HepG2 (cell line): Measurements from ENCODE around the gene POLR3GL. TPM values are rescaled to one million over a fixed set of nuclear protein-coding genes. Genes with fewer than 3 reads are reported as not detected.

Experiments
- GLI4 ChIP-seq: sonication (generic); formaldehyde crosslinking; IDR thresholded peaks from 2 replicates; pipeline ENCODE4 v1.5.1; 2020; ENCODE audit warnings: missing genetic modification reagents, mild to moderate bottlenecking, moderate library complexity, borderline replicate concordance
- SYNCRIP ChIP-seq: fragments of 200-400 bp; formaldehyde crosslinking; IDR thresholded peaks from 2 replicates; pipeline ENCODE4 v1.6.1; 2018; ENCODE audit warnings: mild to moderate bottlenecking, low read depth, low read length; ENCODE audit not compliant: insufficient read depth
- TOPORS ChIP-seq: sonication (generic); formaldehyde crosslinking; IDR thresholded peaks from 2 replicates; pipeline ENCODE4 v1.8.0; 2023; ENCODE audit warnings: mild to moderate bottlenecking, missing genetic modification reagents
- ZNF224 ChIP-seq: sonication (generic); formaldehyde crosslinking; IDR thresholded peaks from 2 replicates; pipeline ENCODE4 v1.5.0; 2020; ENCODE audit warnings: mild to moderate bottlenecking, missing genetic modification reagents
- ZNF556 ChIP-seq: sonication (generic); formaldehyde crosslinking; IDR thresholded peaks from 2 replicates; pipeline ENCODE4 v1.4.0; 2020; ENCODE audit warnings: mild to moderate bottlenecking, missing genetic modification reagents, borderline replicate concordance
- ZNF557 ChIP-seq: sonication (generic); formaldehyde crosslinking; IDR thresholded peaks from 2 replicates; pipeline ENCODE4 v1.4.0; 2020; ENCODE audit warnings: missing genetic modification reagents
- ZNF737 ChIP-seq: sonication (generic); formaldehyde crosslinking; IDR thresholded peaks from 2 replicates; pipeline ENCODE4 v1.5.0; 2020; ENCODE audit warnings: missing genetic modification reagents, mild to moderate bottlenecking, borderline replicate concordance
- polyA plus RNA-seq, 8 experiments: library from polyadenylated mRNA; depleted of rRNA in 3 of 8; stranded (reverse) in 7 of 8; unstranded in 1 of 8; fragments of >200 nt; fragmentation: Illumina TruSeq in 4 of 8; extraction: Trizol in 4 of 8; gene quantifications; 2 replicates each; pipeline versions ENCODE4 v1.2.1 to v1.2.3, GENCODE V29; 2011 to 2016; ENCODE audit warnings: low read depth in 4 of 8, missing spikeins in 1 of 8, mixed read lengths in 1 of 8; ENCODE audit not compliant: insufficient read depth in 1 of 8
- total RNA-seq, 5 experiments: library from RNA; depleted of rRNA; stranded (reverse); fragments of >200 nt; fragmentation: Illumina TruSeq; extraction: Trizol; gene quantifications; 2 replicates each; pipeline ENCODE4 v1.2.3, GENCODE V29; 2016; ENCODE audit warnings: low read depth in 1 of 5
- TF ChIP-seq, protein P1 (sequence below): sonication (generic); formaldehyde crosslinking; IDR thresholded peaks from 2 replicates; pipeline ENCODE4 v1.9.0; 2021; ENCODE audit warnings: missing genetic modification reagents, borderline replicate concordance
- TF ChIP-seq, protein P2 (sequence below): sonication (generic); formaldehyde crosslinking; IDR thresholded peaks from 2 replicates; pipeline ENCODE4 v1.4.0; 2020; ENCODE audit warnings: missing genetic modification reagents, borderline replicate concordance
- TF ChIP-seq, protein P3 (sequence below): IDR thresholded peaks from 2 replicates; pipeline ENCODE4 v1.6.1; 2016; ENCODE audit warnings: low read depth, control low read depth
- TF ChIP-seq, protein P4 (sequence below): sonication (generic); formaldehyde crosslinking; IDR thresholded peaks from 2 replicates; pipeline ENCODE4 v1.5.1; 2020; ENCODE audit warnings: mild to moderate bottlenecking, missing genetic modification reagents
- TF ChIP-seq, protein P5 (sequence below): sonication (generic); formaldehyde crosslinking; IDR thresholded peaks from 2 replicates; pipeline ENCODE4 v1.4.0; 2020; ENCODE audit warnings: missing genetic modification reagents, borderline replicate concordance

POLR3GL gene
- total and polyA plus RNA-seq, 2 of the 13 experiments (the other 11 are each of a cell fraction or from before 2014, with no cell fraction given): 11.5 to 12.4 TPM

DNA sequence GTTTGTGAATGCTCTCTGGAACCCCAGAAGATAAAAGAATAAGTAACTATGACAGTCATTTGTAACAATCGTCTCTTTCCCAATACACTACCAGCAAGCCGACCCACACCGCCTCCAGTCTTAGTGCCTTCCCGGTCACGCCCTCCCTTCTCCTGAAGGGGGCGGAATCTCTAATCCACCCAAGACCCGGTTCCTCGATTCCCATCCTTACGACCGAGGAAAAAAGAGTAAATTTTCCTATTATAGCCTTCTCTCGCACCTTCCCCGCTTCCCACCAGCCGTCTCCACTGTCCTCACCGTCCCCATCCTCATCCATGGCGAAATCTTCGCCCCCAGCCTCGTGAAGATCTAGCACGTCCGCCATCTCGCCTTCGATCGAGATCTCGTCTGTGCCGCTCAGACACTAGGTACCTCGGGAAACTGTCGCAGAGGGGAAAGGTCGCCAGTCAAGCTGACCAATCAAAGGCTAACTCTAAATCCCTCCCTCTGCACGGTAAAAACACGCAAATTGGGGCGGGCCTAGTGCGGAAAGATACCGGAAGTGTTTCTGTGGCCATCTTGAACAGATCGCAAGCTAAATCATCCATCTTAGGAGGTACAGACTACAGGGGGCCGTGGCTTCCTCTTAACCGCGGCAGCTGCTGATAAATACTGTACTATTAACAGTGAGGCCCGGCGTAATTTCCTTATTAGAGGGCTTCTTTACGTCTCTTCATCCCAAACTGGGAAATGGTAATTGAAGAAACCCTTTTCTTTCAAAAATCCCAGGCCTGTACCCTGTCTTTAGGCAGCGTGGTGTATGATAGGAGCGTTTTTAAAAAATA is 37.2 kb upstream of the POLR3GL start, which contains the start of gene RBM8A (continued):
- TF ChIP-seq, protein P1, sequence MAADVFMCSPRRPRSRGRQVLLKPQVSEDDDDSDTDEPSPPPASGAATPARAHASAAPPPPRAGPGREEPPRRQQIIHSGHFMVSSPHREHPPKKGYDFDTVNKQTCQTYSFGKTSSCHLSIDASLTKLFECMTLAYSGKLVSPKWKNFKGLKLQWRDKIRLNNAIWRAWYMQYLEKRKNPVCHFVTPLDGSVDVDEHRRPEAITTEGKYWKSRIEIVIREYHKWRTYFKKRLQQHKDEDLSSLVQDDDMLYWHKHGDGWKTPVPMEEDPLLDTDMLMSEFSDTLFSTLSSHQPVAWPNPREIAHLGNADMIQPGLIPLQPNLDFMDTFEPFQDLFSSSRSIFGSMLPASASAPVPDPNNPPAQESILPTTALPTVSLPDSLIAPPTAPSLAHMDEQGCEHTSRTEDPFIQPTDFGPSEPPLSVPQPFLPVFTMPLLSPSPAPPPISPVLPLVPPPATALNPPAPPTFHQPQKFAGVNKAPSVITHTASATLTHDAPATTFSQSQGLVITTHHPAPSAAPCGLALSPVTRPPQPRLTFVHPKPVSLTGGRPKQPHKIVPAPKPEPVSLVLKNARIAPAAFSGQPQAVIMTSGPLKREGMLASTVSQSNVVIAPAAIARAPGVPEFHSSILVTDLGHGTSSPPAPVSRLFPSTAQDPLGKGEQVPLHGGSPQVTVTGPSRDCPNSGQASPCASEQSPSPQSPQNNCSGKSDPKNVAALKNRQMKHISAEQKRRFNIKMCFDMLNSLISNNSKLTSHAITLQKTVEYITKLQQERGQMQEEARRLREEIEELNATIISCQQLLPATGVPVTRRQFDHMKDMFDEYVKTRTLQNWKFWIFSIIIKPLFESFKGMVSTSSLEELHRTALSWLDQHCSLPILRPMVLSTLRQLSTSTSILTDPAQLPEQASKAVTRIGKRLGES (CRISPR knock-in tag): no peak
- TF ChIP-seq ZNF557 (no peak), ZNF556 (CRISPR knock-in tag) (no peak; the same call in 1 of the 2 replicates), ZNF737 (no peak; the same call in 1 of the 2 replicates), GLI4 (no peak), SYNCRIP (no peak), TOPORS (CRISPR knock-in tag) (peak; percentile 46; the same call in 1 of the 2 replicates), ZNF224 (CRISPR knock-in tag) (no peak)
- TF ChIP-seq, protein P2, sequence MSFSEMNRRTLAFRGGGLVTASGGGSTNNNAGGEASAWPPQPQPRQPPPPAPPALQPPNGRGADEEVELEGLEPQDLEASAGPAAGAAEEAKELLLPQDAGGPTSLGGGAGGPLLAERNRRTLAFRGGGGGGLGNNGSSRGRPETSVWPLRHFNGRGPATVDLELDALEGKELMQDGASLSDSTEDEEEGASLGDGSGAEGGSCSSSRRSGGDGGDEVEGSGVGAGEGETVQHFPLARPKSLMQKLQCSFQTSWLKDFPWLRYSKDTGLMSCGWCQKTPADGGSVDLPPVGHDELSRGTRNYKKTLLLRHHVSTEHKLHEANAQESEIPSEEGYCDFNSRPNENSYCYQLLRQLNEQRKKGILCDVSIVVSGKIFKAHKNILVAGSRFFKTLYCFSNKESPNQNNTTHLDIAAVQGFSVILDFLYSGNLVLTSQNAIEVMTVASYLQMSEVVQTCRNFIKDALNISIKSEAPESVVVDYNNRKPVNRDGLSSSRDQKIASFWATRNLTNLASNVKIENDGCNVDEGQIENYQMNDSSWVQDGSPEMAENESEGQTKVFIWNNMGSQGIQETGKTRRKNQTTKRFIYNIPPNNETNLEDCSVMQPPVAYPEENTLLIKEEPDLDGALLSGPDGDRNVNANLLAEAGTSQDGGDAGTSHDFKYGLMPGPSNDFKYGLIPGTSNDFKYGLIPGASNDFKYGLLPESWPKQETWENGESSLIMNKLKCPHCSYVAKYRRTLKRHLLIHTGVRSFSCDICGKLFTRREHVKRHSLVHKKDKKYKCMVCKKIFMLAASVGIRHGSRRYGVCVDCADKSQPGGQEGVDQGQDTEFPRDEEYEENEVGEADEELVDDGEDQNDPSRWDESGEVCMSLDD: no peak
- TF ChIP-seq, protein P3, sequence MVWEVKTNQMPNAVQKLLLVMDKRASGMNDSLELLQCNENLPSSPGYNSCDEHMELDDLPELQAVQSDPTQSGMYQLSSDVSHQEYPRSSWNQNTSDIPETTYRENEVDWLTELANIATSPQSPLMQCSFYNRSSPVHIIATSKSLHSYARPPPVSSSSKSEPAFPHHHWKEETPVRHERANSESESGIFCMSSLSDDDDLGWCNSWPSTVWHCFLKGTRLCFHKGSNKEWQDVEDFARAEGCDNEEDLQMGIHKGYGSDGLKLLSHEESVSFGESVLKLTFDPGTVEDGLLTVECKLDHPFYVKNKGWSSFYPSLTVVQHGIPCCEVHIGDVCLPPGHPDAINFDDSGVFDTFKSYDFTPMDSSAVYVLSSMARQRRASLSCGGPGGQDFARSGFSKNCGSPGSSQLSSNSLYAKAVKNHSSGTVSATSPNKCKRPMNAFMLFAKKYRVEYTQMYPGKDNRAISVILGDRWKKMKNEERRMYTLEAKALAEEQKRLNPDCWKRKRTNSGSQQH (CRISPR knock-in tag): peak; percentile 49; the same call in 1 of the 2 replicates
- TF ChIP-seq, protein P4, sequence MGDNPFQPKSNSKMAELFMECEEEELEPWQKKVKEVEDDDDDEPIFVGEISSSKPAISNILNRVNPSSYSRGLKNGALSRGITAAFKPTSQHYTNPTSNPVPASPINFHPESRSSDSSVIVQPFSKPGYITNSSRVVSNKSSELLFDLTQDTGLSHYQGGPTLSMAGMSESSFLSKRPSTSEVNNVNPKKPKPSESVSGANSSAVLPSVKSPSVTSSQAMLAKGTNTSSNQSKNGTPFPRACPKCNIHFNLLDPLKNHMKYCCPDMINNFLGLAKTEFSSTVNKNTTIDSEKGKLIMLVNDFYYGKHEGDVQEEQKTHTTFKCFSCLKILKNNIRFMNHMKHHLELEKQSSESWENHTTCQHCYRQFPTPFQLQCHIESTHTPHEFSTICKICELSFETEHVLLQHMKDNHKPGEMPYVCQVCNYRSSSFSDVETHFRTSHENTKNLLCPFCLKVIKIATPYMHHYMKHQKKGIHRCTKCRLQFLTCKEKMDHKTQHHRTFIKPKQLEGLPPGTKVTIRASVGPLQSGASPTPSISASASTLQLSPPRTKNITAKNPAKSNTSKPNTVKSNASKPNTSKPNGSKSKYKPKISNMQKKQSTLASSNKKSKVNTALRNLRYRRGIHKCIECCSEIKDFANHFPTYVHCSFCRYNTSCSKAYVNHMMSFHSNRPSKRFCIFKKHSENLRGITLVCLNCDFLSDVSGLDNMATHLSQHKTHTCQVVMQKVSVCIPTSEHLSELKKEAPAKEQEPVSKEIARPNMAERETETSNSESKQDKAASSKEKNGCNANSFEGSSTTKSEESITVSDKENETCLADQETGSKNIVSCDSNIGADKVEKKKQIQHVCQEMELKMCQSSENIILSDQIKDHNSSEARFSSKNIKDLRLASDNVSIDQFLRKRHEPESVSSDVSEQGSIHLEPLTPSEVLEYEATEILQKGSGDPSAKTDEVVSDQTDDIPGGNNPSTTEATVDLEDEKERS (CRISPR knock-in tag): peak; percentile 86; the same call in 1 of the 2 replicates
- TF ChIP-seq, protein P5, sequence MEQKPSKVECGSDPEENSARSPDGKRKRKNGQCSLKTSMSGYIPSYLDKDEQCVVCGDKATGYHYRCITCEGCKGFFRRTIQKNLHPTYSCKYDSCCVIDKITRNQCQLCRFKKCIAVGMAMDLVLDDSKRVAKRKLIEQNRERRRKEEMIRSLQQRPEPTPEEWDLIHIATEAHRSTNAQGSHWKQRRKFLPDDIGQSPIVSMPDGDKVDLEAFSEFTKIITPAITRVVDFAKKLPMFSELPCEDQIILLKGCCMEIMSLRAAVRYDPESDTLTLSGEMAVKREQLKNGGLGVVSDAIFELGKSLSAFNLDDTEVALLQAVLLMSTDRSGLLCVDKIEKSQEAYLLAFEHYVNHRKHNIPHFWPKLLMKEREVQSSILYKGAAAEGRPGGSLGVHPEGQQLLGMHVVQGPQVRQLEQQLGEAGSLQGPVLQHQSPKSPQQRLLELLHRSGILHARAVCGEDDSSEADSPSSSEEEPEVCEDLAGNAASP (CRISPR knock-in tag): peak; percentile 27; the same call in 1 of the 2 replicates
